NCI-H226 (cell line): ENCODE results near the gene CNTNAP2.
"Not testable (repeated sequence)": the region's sequence is repeated elsewhere in the genome, so short reads cannot be mapped to it uniquely, and the experiment has no call there.

Experiments used
- DNase-seq: peaks from one replicate; pipeline ENCODE4 v3.0.0-alpha.2; 2015

Gene CNTNAP2

GRCh38 chr7:146172112-146172511 is 55.5 kb downstream of the CNTNAP2 start:
- DNase-seq = no peak

- no peak for DNase-seq
Observed at GRCh38 chr7:146175716-146176115, 59.1 kb downstream of the CNTNAP2 start.

GRCh38 chr7:146176860-146177259 is 60.3 kb downstream of the CNTNAP2 start:
- no peak for DNase-seq

- no peak for DNase-seq
Observed at GRCh38 chr7:146177301-146177700, 60.7 kb downstream of the CNTNAP2 start.

GRCh38 chr7:146185844-146186243 is 69.2 kb downstream of the CNTNAP2 start:
- DNase-seq = no peak

- DNase-seq = not testable (repeated sequence)
Observed at GRCh38 chr7:146191428-146191827, 74.8 kb downstream of the CNTNAP2 start.

- DNase-seq = no peak
Observed at GRCh38 chr7:146201945-146202344, 85.3 kb downstream of the CNTNAP2 start.

- DNase-seq = no peak
Observed at GRCh38 chr7:146206270-146206669, 89.7 kb downstream of the CNTNAP2 start.

- DNase-seq = no peak
Observed at GRCh38 chr7:146208492-146208891, 91.9 kb downstream of the CNTNAP2 start.

GRCh38 chr7:146214842-146215241 is 98.2 kb downstream of the CNTNAP2 start:
- no peak for DNase-seq

- no peak for DNase-seq
Observed at GRCh38 chr7:146216396-146217041, 99.9 kb downstream of the CNTNAP2 start.

GRCh38 chr7:146223851-146224250 is 107.2 kb downstream of the CNTNAP2 start:
- no peak for DNase-seq

GRCh38 chr7:146232604-146233003 is 116.0 kb downstream of the CNTNAP2 start:
- DNase-seq = no peak

- no peak for DNase-seq
Observed at GRCh38 chr7:146235195-146235594, 118.6 kb downstream of the CNTNAP2 start.

- no peak for DNase-seq
Observed at GRCh38 chr7:146242661-146243060, 126.1 kb downstream of the CNTNAP2 start.

- not testable (repeated sequence) for DNase-seq
Observed at GRCh38 chr7:146247991-146248390, 131.4 kb downstream of the CNTNAP2 start.

- DNase-seq = not testable (repeated sequence)
Observed at GRCh38 chr7:146248744-146249143, 132.1 kb downstream of the CNTNAP2 start.

- no peak for DNase-seq
Observed at GRCh38 chr7:146249272-146249671, 132.7 kb downstream of the CNTNAP2 start.

GRCh38 chr7:146255609-146256008 is 139.0 kb downstream of the CNTNAP2 start:
- no peak for DNase-seq

GRCh38 chr7:146262527-146262926 is 145.9 kb downstream of the CNTNAP2 start:
- no peak for DNase-seq

- no peak for DNase-seq
Observed at GRCh38 chr7:146276888-146277287, 160.3 kb downstream of the CNTNAP2 start.

GRCh38 chr7:146285418-146285817 is 168.8 kb downstream of the CNTNAP2 start:
- no peak for DNase-seq

GRCh38 chr7:146290746-146291145 is 174.1 kb downstream of the CNTNAP2 start:
- DNase-seq = no peak

- no peak for DNase-seq
Observed at GRCh38 chr7:146291900-146292299, 175.3 kb downstream of the CNTNAP2 start.

GRCh38 chr7:146296028-146296427 is 179.4 kb downstream of the CNTNAP2 start:
- DNase-seq = no peak
